Neuronal stem cell (in vitro differentiated cells): ENCODE data around the gene IRF1.
"Not testable (repeated sequence)": the region's sequence is repeated elsewhere in the genome, so short reads cannot be mapped to it uniquely, and the experiment has no call there.

Experiments
- DNase-seq: peaks from one replicate; pipeline ENCODE4 v3.0.0-alpha.2; 2013; ENCODE audit warnings: low spot score
- H2AFZ ChIP-seq: one replicate; pipeline ENCODE4 v1.6.1; 2013; ENCODE audit warnings: mild to moderate bottlenecking, low read length, inconsistent platforms
- H2AK5ac ChIP-seq: 2 replicates; pipeline ENCODE4 v1.6.1; 2013; ENCODE audit warnings: low read depth, mild to moderate bottlenecking, inconsistent platforms, low read length, moderate library complexity, mixed read lengths
- H2BK120ac ChIP-seq: 2 replicates; pipeline ENCODE4 v1.6.1; 2013; ENCODE audit warnings: low read depth, mild to moderate bottlenecking, inconsistent platforms, low read length, moderate library complexity, mixed read lengths
- H2BK12ac ChIP-seq: one replicate; pipeline ENCODE4 v1.6.1; 2013; ENCODE audit warnings: low read length, inconsistent platforms
- H2BK15ac ChIP-seq: 2 replicates; pipeline ENCODE4 v1.6.1; 2013; ENCODE audit warnings: mild to moderate bottlenecking, low read length, inconsistent platforms, mixed read lengths
- H2BK5ac ChIP-seq: one replicate; pipeline ENCODE4 v1.6.1; 2013; ENCODE audit warnings: inconsistent platforms, mild to moderate bottlenecking, low read length, moderate library complexity
- H3K14ac ChIP-seq: one replicate; pipeline ENCODE4 v1.6.1; 2013; ENCODE audit warnings: low read length, inconsistent platforms
- H3K18ac ChIP-seq: 2 replicates; pipeline ENCODE4 v1.6.1; 2013; ENCODE audit warnings: low read length, inconsistent platforms
- H3K23ac ChIP-seq: 2 replicates; pipeline ENCODE4 v1.6.1; 2013; ENCODE audit warnings: low read depth, mild to moderate bottlenecking, mixed read lengths, low read length, inconsistent platforms; ENCODE audit not compliant: poor library complexity
- H3K27ac ChIP-seq: replicated peaks from 3 replicates; pipeline ENCODE4 v1.5.1; 2013; ENCODE audit warnings: low read length, inconsistent platforms
- H3K27me3 ChIP-seq, 3 experiments: 2 replicates each; pipeline ENCODE4 v1.6.1; 2013; ENCODE audit warnings: low read length in 3 of 3, mild to moderate bottlenecking in 2 of 3, inconsistent platforms in 1 of 3, low read depth in 1 of 3, mixed read lengths in 1 of 3, moderate library complexity in 1 of 3; ENCODE audit not compliant: control insufficient read depth in 3 of 3, insufficient read depth in 3 of 3
- H3K36me3 ChIP-seq, 2 donors: replicated peaks in 1 of 2; 2 replicates each; pipeline ENCODE4 v1.6.1; 2013; ENCODE audit warnings: low read length in 2 of 2; ENCODE audit not compliant: control insufficient read depth in 2 of 2, insufficient read depth in 2 of 2
- H3K4ac ChIP-seq: 2 replicates; pipeline ENCODE4 v1.6.1; 2013; ENCODE audit warnings: inconsistent platforms, mild to moderate bottlenecking, low read length, moderate library complexity
- H3K4me1 ChIP-seq, 2 donors: 1 replicate in 1 of 2; 2 replicates in 1 of 2; pipeline ENCODE4 v1.6.1; 2013; ENCODE audit warnings: low read length in 2 of 2, low read depth in 1 of 2; ENCODE audit not compliant: control insufficient read depth in 2 of 2, insufficient read depth in 1 of 2
- H3K4me2 ChIP-seq: one replicate; pipeline ENCODE4 v1.6.1; 2013; ENCODE audit warnings: mild to moderate bottlenecking, low read length, inconsistent platforms; ENCODE audit not compliant: insufficient read depth, poor library complexity, severe bottlenecking
- H3K4me3 ChIP-seq, 2 donors: 2 replicates each; pipeline ENCODE4 v1.5.1; 2013; ENCODE audit warnings: low read length in 2 of 2, mild to moderate bottlenecking in 2 of 2, inconsistent platforms in 1 of 2, moderate library complexity in 1 of 2
- H3K79me1 ChIP-seq: one replicate; pipeline ENCODE4 v1.6.1; 2013; ENCODE audit warnings: low read depth, mild to moderate bottlenecking, inconsistent platforms, low read length, moderate library complexity
- H3K9ac ChIP-seq: one replicate; pipeline ENCODE4 v1.6.1; 2013; ENCODE audit warnings: mild to moderate bottlenecking, low read depth, low read length, inconsistent platforms; ENCODE audit not compliant: poor library complexity
- H3K9me3 ChIP-seq, 2 donors: replicated peaks in 1 of 2; 2 replicates each; pipeline versions ENCODE3 to v1.6.1; 2013; ENCODE audit warnings: low read length in 2 of 2, mild to moderate bottlenecking in 2 of 2, inconsistent platforms in 1 of 2, low read depth in 1 of 2, mixed read lengths in 1 of 2, moderate library complexity in 1 of 2; ENCODE audit not compliant: control insufficient read depth in 2 of 2, insufficient read depth in 1 of 2
- H4K8ac ChIP-seq: one replicate; pipeline ENCODE4 v1.6.1; 2013; ENCODE audit warnings: low read depth, mild to moderate bottlenecking, inconsistent platforms, low read length, moderate library complexity
- H4K91ac ChIP-seq: one replicate; pipeline ENCODE4 v1.6.1; 2013; ENCODE audit warnings: low read length, low read depth, mild to moderate bottlenecking, inconsistent platforms; ENCODE audit not compliant: poor library complexity
- WGBS, 2 donors: extraction: QIAGEN DNeasy Blood & Tissue Kit; methylation state at CpG; one replicate each; pipeline ENCODE4 v1.1.7; 2013; ENCODE audit warnings: missing lambda C conversion rate in 2 of 2, mixed read lengths in 1 of 2; ENCODE audit not compliant: insufficient read length in 2 of 2, insufficient replicate concordance in 1 of 2; ENCODE audit errors: extremely low coverage in 2 of 2; 5-methylcytosine and 5-hydroxymethylcytosine counted together

IRF1 gene

GRCh38 chr5:132444061-132444460, 46.5 kb downstream of the IRF1 start:
- H3K4ac ChIP-seq = no peak overlapping the region
- H3K4me2 ChIP-seq = no peak overlapping the region
- H3K79me1 ChIP-seq = no peaks in the 10 kb centered on the region
- H3K23ac ChIP-seq = peak overlapping the region; percentile 34
- no peak overlapping the region for H3K14ac ChIP-seq
- no CpG with 5 or more reads among the region's 7 CpGs for WGBS, 2 donors
- H3K27ac ChIP-seq = no peak overlapping the region
- no peak overlapping the region for H2BK5ac ChIP-seq
- peak overlapping the region; percentile 41 for H3K18ac ChIP-seq
- no peaks in the 10 kb centered on the region for H3K4me1 ChIP-seq
- no peak overlapping the region for H3K9ac ChIP-seq
- H3K27me3 ChIP-seq = no peaks in the 10 kb centered on the region
- H4K8ac ChIP-seq = no peak overlapping the region
- H2BK15ac ChIP-seq = no peak overlapping the region
- H2AFZ ChIP-seq = no peak overlapping the region
- H3K36me3 ChIP-seq = no peaks in the 10 kb centered on the region
- H2BK120ac ChIP-seq = no peak overlapping the region
- H4K91ac ChIP-seq = no peak overlapping the region
- no peak overlapping the region for H2BK12ac ChIP-seq
- DNase-seq = no peak
- no peaks in the 10 kb centered on the region for H3K9me3 ChIP-seq
- peak overlapping the region; percentile 24 for H2AK5ac ChIP-seq
- no peak overlapping the region for H3K4me3 ChIP-seq

GRCh38 chr5:132439521-132440089, 51.0 kb downstream of the IRF1 start:
- WGBS, 2 donors = no CpG with 5 or more reads among the region's 7 CpGs
- DNase-seq = no peak
- Histone ChIP-seq H3K36me3 (no peaks in the 10 kb centered on the region), H2AFZ (no peak overlapping the region), H2BK15ac (no peak overlapping the region), H3K79me1 (no peaks in the 10 kb centered on the region), H3K27me3 (no peaks in the 10 kb centered on the region), H4K91ac (no peak overlapping the region), H3K23ac (no peak overlapping the region), H2AK5ac (no peak overlapping the region), H3K4ac (no peak overlapping the region), H3K4me2 (no peak overlapping the region), H3K14ac (no peak overlapping the region), H3K27ac (no peak overlapping the region), H2BK5ac (no peak overlapping the region), H3K4me1 (peaks cover 2 to 11% of the 10 kb centered on the region in 2 donors), H3K4me3 (peak overlapping the region in 1 of 2 donors; percentile 8), H2BK12ac (no peak overlapping the region), H3K9ac (no peak overlapping the region), H3K18ac (no peak overlapping the region), H2BK120ac (no peak overlapping the region), H4K8ac (no peak overlapping the region), H3K9me3 (no peaks in the 10 kb centered on the region)

- Histone ChIP-seq H3K9ac (no peak overlapping the region), H3K27me3 (no peaks in the 10 kb centered on the region), H3K27ac (no peak overlapping the region)
Measured at GRCh38 chr5:132438917-132439316, 51.7 kb downstream of the IRF1 start.

GRCh38 chr5:132438267-132438645, 52.3 kb downstream of the IRF1 start:
- H3K23ac ChIP-seq, H3K36me3 ChIP-seq, H4K91ac ChIP-seq, H3K9me3 ChIP-seq, H2BK15ac ChIP-seq, H3K4me3 ChIP-seq, H3K79me1 ChIP-seq, H2BK12ac ChIP-seq, H2BK5ac ChIP-seq, H3K9ac ChIP-seq, H3K14ac ChIP-seq, DNase-seq, H3K4me2 ChIP-seq, H2AFZ ChIP-seq, H4K8ac ChIP-seq, H3K27ac ChIP-seq, H2AK5ac ChIP-seq, H3K27me3 ChIP-seq, H3K18ac ChIP-seq, H2BK120ac ChIP-seq, H3K4ac ChIP-seq: not testable (repeated sequence)
- H3K4me1 ChIP-seq = peaks cover 2 to 11% of the 10 kb centered on the region in 2 donors
- WGBS, 2 donors = no CpG with 5 or more reads among the region's 3 CpGs

More at GRCh38 chr5:132438917-132439316, 51.7 kb downstream of the IRF1 start:
- Histone ChIP-seq H2AFZ (no peak overlapping the region), H2BK5ac (no peak overlapping the region), H3K4ac (no peak overlapping the region), H3K4me3 (no peak overlapping the region), H3K9me3 (no peaks in the 10 kb centered on the region), H3K36me3 (no peaks in the 10 kb centered on the region), H2BK12ac (no peak overlapping the region), H3K23ac (no peak overlapping the region), H3K4me1 (peaks cover 2 to 11% of the 10 kb centered on the region in 2 donors), H2AK5ac (no peak overlapping the region), H2BK15ac (no peak overlapping the region), H4K8ac (no peak overlapping the region), H4K91ac (no peak overlapping the region), H3K79me1 (no peaks in the 10 kb centered on the region), H3K18ac (no peak overlapping the region), H3K4me2 (no peak overlapping the region), H2BK120ac (no peak overlapping the region), H3K14ac (no peak overlapping the region)
- no CpG with 5 or more reads among the region's 4 CpGs for WGBS, 2 donors
- DNase-seq = no peak
